Tibial artery (tissue), 4 donors: Measurements from ENCODE around the gene PTF1A.

Experiments
- DNase-seq, 2 donors: peaks; one replicate each; pipeline ENCODE4 v3.0.0-alpha.2; 2019
- H3K27ac ChIP-seq, 2 donors: fragments of 200-600 bp; sonication (generic) in 1 of 2; 1 replicate in 1 of 2; 2 replicates in 1 of 2; pipeline ENCODE4 v1.5.1; 2018 to 2019; ENCODE audit warnings: mild to moderate bottlenecking in 1 of 2
- H3K27me3 ChIP-seq, 2 donors: fragments of 200-600 bp; sonication (generic) in 1 of 2; one replicate each; pipeline versions ENCODE4 v1.5.1 to v1.6.0; 2016 to 2019
- H3K36me3 ChIP-seq, 3 donors: fragments of 200-600 bp; sonication (generic) in 2 of 3; one replicate each; pipeline ENCODE4 v1.5.1; 2016 to 2019; ENCODE audit warnings: mild to moderate bottlenecking in 2 of 3
- H3K4me1 ChIP-seq, 4 donors: fragments of 200-600 bp; sonication (generic) in 2 of 4; 1 replicate in 3 of 4; 2 replicates in 1 of 4; pipeline ENCODE4 v1.5.1; 2016 to 2019
- H3K4me3 ChIP-seq, 2 donors: fragments of 200-600 bp; sonication (generic) in 1 of 2; 1 replicate in 1 of 2; 2 replicates in 1 of 2; pipeline ENCODE4 v1.5.1; 2018 to 2019; ENCODE audit warnings: mild to moderate bottlenecking in 2 of 2
- H3K9me3 ChIP-seq, 3 donors: fragments of 200-600 bp; sonication (generic) in 1 of 3; one replicate each; pipeline ENCODE4 v1.5.1; 2016 to 2019
- intact Hi-C: fragments of 100-400 bp; cut with DNase I; formaldehyde crosslinking; loops from one replicate; pipeline ENCODE4 v1.15.0; 2023; ENCODE audit warnings: low total_unique reads
- TF ChIP-seq, protein P1 (sequence below), 2 experiments: fragments of 200-600 bp in 1 of 2; fragments of 450-650 bp in 1 of 2; IDR thresholded peaks; one replicate each; pipeline ENCODE4 v1.5.1; 2017 to 2019; ENCODE audit warnings: antibody characterized with exemption in 2 of 2, mild to moderate bottlenecking in 1 of 2, moderate library complexity in 1 of 2

The PTF1A gene

GRCh38 chr10:23198940-23199767 lies 7.0 kb downstream of the PTF1A start:
- peaks cover 0 to 14% (median 3%) of the 10 kb centered on the region in 4 donors for H3K4me1 ChIP-seq
- H3K27me3 ChIP-seq: peaks cover 0 to 78% of the 10 kb centered on the region in 2 donors
- no peaks in the 10 kb centered on the region for H3K9me3 ChIP-seq
- H3K4me3 ChIP-seq: no peak overlapping the region
- TF ChIP-seq, protein P1, sequence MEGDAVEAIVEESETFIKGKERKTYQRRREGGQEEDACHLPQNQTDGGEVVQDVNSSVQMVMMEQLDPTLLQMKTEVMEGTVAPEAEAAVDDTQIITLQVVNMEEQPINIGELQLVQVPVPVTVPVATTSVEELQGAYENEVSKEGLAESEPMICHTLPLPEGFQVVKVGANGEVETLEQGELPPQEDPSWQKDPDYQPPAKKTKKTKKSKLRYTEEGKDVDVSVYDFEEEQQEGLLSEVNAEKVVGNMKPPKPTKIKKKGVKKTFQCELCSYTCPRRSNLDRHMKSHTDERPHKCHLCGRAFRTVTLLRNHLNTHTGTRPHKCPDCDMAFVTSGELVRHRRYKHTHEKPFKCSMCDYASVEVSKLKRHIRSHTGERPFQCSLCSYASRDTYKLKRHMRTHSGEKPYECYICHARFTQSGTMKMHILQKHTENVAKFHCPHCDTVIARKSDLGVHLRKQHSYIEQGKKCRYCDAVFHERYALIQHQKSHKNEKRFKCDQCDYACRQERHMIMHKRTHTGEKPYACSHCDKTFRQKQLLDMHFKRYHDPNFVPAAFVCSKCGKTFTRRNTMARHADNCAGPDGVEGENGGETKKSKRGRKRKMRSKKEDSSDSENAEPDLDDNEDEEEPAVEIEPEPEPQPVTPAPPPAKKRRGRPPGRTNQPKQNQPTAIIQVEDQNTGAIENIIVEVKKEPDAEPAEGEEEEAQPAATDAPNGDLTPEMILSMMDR (IDR thresholded peaks at IDR 0.05): no peak
- intact Hi-C loops: no loop called here
- no peaks in the 10 kb centered on the region for H3K36me3 ChIP-seq
- DNase-seq: no peak
- H3K27ac ChIP-seq: no peak overlapping the region

DNA sequence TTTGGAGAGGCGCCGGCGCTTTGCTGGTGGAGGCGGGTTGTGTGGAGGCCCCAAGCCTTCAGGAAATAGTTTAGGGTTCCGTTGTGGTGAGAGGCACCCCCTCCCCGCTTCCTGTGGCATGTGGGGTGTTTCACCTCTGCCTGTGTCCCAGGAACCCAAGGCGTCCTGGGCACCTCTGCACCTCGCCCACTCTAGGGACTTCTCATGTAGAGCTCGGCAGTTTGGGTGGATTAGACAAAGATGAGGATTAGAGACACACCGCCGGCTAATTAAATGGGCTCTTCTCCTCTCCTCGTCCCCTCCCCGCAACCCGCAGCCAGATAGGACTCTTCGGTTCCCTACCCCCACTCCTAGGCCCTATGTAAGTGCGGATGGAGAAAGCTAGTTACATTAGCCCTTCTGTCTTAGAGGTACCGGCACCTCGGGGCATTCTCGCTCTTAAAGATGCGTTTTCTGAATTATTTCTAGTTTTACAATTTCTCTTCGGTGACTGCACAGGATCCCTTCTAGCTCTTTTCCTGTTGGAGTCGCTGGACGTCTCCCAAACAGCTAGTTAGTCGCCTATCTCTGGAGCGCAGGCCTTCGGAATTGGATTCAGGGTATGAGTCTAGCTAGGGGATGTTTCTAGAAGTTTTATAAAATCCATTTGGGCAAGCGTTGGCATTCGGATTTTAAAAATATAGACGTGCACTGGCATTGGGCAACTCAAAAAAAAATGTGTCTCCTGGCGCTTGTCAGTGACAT lies 7.8 kb downstream of the PTF1A start:
- Histone ChIP-seq H3K9me3 (no peaks in the 10 kb centered on the region), H3K27ac (no peak overlapping the region), H3K36me3 (no peaks in the 10 kb centered on the region), H3K4me3 (no peak overlapping the region), H3K4me1 (peaks cover 0 to 10% (median 2%) of the 10 kb centered on the region in 4 donors), H3K27me3 (peaks cover 0 to 76% of the 10 kb centered on the region in 2 donors)
- no peak for DNase-seq
- intact Hi-C loops: no loop called here
- TF ChIP-seq, protein P1 (IDR thresholded peaks at IDR 0.05): no peak

- H3K4me1 ChIP-seq: peaks cover 0 to 5% (median 0%) of the 10 kb centered on the region in 4 donors
- no peak overlapping the region for H3K4me3 ChIP-seq
- TF ChIP-seq, protein P1 (IDR thresholded peaks at IDR 0.05): no peak
- H3K9me3 ChIP-seq: no peaks in the 10 kb centered on the region
- H3K27me3 ChIP-seq: peaks cover 0 to 72% of the 10 kb centered on the region in 2 donors
- no peak overlapping the region for H3K27ac ChIP-seq
- no peaks in the 10 kb centered on the region for H3K36me3 ChIP-seq
- intact Hi-C loops: no loop called here
- DNase-seq: no peak
These were observed 8.5 kb downstream of the PTF1A start for GRCh38 chr10:23200586-23200985.

- TF ChIP-seq, protein P1 (IDR thresholded peaks at IDR 0.05): no peak
- H3K4me1 ChIP-seq: peaks cover 0 to 5% (median 0%) of the 10 kb centered on the region in 4 donors
- intact Hi-C loops: no loop called here
- H3K4me3 ChIP-seq: no peak overlapping the region
- H3K27ac ChIP-seq: no peak overlapping the region
- peaks cover 0 to 67% of the 10 kb centered on the region in 2 donors for H3K27me3 ChIP-seq
- DNase-seq: no peak
- no peaks in the 10 kb centered on the region for H3K9me3 ChIP-seq
- H3K36me3 ChIP-seq: no peaks in the 10 kb centered on the region
These were observed 9.0 kb downstream of the PTF1A start for GRCh38 chr10:23200997-23201652.

GRCh38 chr10:23201837-23202236 lies 9.7 kb downstream of the PTF1A start:
- H3K36me3 ChIP-seq: no peaks in the 10 kb centered on the region
- H3K27ac ChIP-seq: no peak overlapping the region
- H3K4me1 ChIP-seq: peaks cover 0 to 5% (median 0%) of the 10 kb centered on the region in 4 donors
- TF ChIP-seq, protein P1 (IDR thresholded peaks at IDR 0.05): no peak
- H3K4me3 ChIP-seq: no peak overlapping the region
- intact Hi-C loops: no loop called here
- DNase-seq: no peak
- H3K9me3 ChIP-seq: no peaks in the 10 kb centered on the region
- peaks cover 0 to 60% of the 10 kb centered on the region in 2 donors for H3K27me3 ChIP-seq
